Bronchial epithelial cell (primary cell): ENCODE measurements around the gene CFAP54. TPM values are rescaled to one million over a fixed set of nuclear protein-coding genes. Genes with fewer than 3 reads are reported as not detected.

Experiments
- DNase-seq: peaks from one replicate; pipeline ENCODE4 v3.0.0-alpha.2; 2010; ENCODE audit warnings: low read depth
- FAIRE-seq: peaks from 2 replicates; lab custom pipeline; 2011; peaks lifted over from hg19 to GRCh38; lab: Jason Lieb, UNC
- H3K27me3 ChIP-seq: 2 replicates; pipeline ENCODE4 v1.5.1; 2011; ENCODE audit warnings: low read length; ENCODE audit not compliant: control insufficient read depth, insufficient read depth
- H3K36me3 ChIP-seq: 2 replicates; pipeline ENCODE4 v1.5.1; 2011; ENCODE audit warnings: low read length; ENCODE audit not compliant: control insufficient read depth, insufficient read depth
- H3K4me3 ChIP-seq: 2 replicates; pipeline ENCODE4 v1.5.1; 2011; ENCODE audit warnings: mild to moderate bottlenecking, low read depth, low read length, control low read depth
- total RNA-seq: library from RNA; depleted of rRNA; stranded (reverse); fragments of >200 nt; gene quantifications from 2 replicates; pipeline ENCODE4 v1.2.1, GENCODE V29; 2014
- TF ChIP-seq, protein P1 (sequence below): IDR thresholded peaks from 2 replicates; pipeline ENCODE4 v1.5.1; 2011; ENCODE audit warnings: mild to moderate bottlenecking, moderate library complexity, low read length, control low read depth, inconsistent platforms; ENCODE audit not compliant: insufficient read depth, severe bottlenecking

CFAP54 gene
- total RNA-seq, 1 donor from 2014 or later: 0.26 TPM

DNA sequence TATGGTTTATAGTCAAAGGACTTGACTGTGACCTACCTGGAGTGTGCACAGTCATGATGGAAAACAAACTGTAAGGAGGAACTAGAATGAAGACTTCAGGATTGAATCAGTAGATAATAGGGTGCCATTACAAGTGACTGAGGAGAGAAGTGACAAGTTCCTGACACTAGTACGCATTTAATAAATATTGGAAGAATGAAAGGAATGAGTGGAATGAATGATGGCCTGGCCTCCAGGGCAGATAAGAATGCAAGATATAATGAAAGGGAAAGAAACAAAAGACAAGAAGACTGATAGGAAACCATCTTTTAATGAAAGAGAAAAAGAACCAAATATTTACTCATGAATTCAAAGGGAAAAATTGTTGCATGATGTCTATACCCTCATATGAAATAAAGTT lies 372.9 kb downstream of the CFAP54 start:
- no peaks in the 10 kb centered on the region for H3K27me3 ChIP-seq
- H3K36me3 ChIP-seq: no peaks in the 10 kb centered on the region
- no peak for FAIRE-seq
- no peak for DNase-seq
- TF ChIP-seq, protein P1, sequence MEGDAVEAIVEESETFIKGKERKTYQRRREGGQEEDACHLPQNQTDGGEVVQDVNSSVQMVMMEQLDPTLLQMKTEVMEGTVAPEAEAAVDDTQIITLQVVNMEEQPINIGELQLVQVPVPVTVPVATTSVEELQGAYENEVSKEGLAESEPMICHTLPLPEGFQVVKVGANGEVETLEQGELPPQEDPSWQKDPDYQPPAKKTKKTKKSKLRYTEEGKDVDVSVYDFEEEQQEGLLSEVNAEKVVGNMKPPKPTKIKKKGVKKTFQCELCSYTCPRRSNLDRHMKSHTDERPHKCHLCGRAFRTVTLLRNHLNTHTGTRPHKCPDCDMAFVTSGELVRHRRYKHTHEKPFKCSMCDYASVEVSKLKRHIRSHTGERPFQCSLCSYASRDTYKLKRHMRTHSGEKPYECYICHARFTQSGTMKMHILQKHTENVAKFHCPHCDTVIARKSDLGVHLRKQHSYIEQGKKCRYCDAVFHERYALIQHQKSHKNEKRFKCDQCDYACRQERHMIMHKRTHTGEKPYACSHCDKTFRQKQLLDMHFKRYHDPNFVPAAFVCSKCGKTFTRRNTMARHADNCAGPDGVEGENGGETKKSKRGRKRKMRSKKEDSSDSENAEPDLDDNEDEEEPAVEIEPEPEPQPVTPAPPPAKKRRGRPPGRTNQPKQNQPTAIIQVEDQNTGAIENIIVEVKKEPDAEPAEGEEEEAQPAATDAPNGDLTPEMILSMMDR: no peak
- H3K4me3 ChIP-seq: no peak overlapping the region

DNA sequence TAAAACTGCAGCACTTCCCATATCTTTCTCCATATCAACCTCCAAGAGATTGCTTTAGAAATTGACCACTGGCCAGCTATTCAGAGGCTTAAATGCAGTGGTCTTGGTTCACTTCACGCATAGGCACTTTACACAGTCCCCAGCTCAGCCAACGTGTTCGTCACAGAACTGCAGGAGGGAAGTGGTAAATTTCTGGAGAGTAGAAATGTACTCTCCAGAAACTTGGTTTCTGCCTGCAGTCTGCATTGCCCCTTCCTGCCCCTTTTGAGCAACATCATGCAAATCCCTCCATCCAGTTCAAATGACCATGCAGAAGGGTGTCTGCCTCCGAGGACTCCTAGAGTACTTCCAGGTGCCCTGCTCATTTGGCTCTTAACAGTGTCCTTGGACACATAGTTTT lies 375.0 kb downstream of the CFAP54 start:
- TF ChIP-seq, protein P1: no peak
- H3K27me3 ChIP-seq: no peaks in the 10 kb centered on the region
- H3K36me3 ChIP-seq: no peaks in the 10 kb centered on the region
- no peak for FAIRE-seq
- DNase-seq: no peak
- H3K4me3 ChIP-seq: no peak overlapping the region

DNA sequence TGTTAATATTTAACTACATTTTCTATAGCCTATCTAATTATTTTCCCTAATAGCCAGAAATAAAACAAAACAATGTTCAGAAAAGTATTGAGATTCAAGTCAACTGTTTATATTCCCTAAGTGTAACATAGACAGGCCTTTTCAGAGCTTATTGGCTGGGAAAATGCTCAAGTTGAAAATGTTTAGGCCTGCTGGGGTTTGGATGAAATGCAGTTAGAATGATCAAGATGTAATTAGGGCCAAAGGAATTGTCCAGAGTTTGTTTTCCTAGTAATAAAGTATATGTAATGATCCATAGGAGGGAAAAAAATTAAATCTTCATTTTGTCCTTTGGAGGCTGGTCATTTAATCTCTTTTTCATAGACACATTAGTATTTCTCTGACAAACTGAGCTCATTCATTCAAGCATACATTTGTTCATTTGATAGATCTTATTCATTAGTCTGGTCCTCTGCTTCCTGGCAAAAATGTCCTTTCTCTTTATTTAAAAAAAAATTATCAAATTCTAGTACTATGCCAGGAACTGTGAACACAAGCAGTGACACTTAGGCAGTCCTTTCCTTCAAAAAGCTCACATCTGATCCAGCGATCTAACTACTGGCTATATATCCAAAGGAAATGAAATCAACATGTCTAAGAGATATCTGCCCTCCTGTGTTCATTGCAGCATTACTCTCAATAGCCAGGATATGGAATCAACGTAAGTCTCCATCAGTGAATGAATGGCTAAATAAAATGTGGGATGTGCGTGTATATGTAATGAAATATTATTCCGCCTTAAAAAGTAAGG lies 377.6 kb downstream of the CFAP54 start:
- Histone ChIP-seq H3K36me3 (no peaks in the 10 kb centered on the region), H3K27me3 (no peaks in the 10 kb centered on the region), H3K4me3 (no peak overlapping the region)
- DNase-seq (no peak), FAIRE-seq (no peak)
- TF ChIP-seq, protein P1: no peak

DNA sequence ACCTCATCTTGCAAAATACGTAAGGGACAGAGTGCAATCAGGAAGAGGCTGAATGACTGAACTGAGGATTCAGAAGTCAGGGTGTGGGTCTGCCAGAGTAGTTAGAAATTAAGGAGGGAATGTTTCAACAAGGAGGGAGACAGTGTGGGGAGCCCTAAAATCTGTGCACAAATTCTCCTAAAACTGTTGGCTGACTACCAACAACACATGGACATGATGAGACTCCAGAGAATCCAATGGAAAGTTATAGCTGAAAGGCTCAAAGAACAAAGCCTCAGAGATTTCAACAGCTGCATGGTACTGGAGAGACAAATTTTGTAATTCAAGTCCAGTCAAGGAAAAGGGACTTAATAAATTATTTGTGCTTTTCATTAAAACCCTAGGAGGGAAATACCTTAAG lies 381.6 kb downstream of the CFAP54 start:
- peak; percentile 18 for FAIRE-seq

DNA sequence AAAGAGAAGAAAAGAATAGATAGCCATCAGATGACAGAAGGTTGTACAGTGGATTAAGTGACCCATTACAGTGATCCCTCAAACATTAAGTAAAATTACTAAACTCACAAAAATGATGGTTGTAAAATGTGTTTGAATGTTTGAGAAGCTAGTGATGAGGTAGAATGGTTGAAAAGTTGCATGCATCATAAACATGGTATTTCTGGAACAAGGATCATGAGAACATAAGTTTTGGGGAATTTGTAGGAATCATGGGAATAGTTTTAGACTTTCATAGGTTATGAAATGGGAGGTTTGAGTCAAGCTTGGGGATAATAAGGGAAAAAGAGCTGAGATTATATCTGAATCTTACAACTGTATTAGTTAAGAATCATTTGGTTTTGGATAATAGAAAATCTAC lies 383.6 kb downstream of the CFAP54 start:
- DNase-seq (no peak), FAIRE-seq (no peak)
- TF ChIP-seq, protein P1: no peak
- H3K4me3 ChIP-seq: no peak overlapping the region
- no peaks in the 10 kb centered on the region for H3K36me3 ChIP-seq
- H3K27me3 ChIP-seq: no peaks in the 10 kb centered on the region

More for the DNA sequence above, 381.6 kb downstream of the CFAP54 start:
- Histone ChIP-seq H3K36me3 (no peaks in the 10 kb centered on the region), H3K4me3 (no peak overlapping the region), H3K27me3 (no peaks in the 10 kb centered on the region)
- TF ChIP-seq, protein P1: no peak
- no peak for DNase-seq
